Neuron (in vitro differentiated cells): ENCODE measurements around the gene CEP83.
"Not testable (repeated sequence)": the region's sequence is repeated elsewhere in the genome, so short reads cannot be mapped to it uniquely, and the experiment has no call there.

ENCODE experiments used
- H2AFZ ChIP-seq: one replicate; pipeline ENCODE4 v1.6.1; 2013; ENCODE audit warnings: low read depth, mild to moderate bottlenecking, inconsistent platforms, low read length, moderate library complexity
- H3K27me3 ChIP-seq: one replicate; pipeline ENCODE4 v1.6.1; 2013; ENCODE audit warnings: low read length; ENCODE audit not compliant: insufficient read depth
- H3K36me3 ChIP-seq: one replicate; pipeline ENCODE4 v1.6.1; 2013; ENCODE audit warnings: low read length; ENCODE audit not compliant: insufficient read depth
- H3K4me1 ChIP-seq: one replicate; pipeline ENCODE4 v1.6.1; 2013; ENCODE audit warnings: low read length; ENCODE audit not compliant: insufficient read depth
- H3K4me3 ChIP-seq: 2 replicates; pipeline ENCODE4 v1.5.1; 2013; ENCODE audit warnings: mild to moderate bottlenecking, low read length, moderate library complexity
- H3K9me3 ChIP-seq: one replicate; pipeline ENCODE4 v1.6.1; 2013; ENCODE audit warnings: low read length

CEP83 gene

DNA sequence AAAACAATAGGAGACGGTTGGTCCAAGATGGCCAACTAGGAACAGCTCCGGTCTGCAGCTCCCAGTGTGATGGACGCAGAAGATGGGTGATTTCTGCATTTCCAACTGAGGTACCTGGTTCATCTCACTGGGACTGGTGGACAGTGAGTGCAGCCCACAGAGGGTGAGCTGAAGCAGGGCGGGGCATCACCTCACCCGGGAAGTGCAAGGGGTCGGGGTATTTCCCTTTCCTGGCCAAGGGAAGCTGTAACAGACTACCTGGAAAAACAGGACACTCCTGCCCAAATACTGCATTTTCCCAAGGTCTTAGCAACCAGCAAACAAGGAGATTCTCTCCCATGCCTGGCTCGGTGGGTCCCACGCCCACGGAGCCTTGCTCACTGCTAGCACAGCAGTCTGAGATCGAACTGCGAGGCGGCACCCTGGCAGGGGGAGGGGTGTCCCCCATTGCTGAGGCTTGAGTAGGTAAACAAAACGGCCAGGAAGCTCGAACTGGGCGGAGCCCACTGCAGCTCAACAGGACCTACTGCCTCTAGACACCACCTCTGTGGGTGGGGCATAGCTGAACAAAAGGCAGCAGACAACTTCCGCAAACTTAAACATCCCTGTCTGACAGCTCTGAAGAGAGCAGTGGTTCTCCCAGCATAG is 70.1 kb downstream of the CEP83 start:
- not testable (repeated sequence) for H3K9me3 ChIP-seq, H3K4me3 ChIP-seq, H3K36me3 ChIP-seq, H3K27me3 ChIP-seq, H2AFZ ChIP-seq, H3K4me1 ChIP-seq

DNA sequence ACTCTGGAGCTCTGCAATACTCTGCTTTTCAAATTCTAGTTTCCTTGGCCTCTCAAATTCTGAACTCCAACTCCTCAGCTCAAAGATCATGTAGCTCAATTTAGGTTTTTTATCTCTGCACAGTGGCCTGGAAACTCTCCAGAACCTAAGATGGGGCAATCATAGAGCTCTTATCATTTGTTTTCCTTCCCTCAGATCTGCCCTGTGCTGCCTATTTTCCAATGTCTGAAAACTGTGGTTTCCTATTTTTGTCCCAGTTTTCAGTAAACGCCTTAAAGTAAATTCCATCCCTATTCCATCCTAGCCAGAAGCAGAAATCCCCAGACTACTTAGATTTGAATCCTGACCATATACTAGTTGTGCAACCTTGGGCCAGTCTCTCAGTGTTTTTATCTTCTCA is 73.2 kb downstream of the CEP83 start:
- Histone ChIP-seq H2AFZ (no peak overlapping the region), H3K4me3 (no peak overlapping the region), H3K4me1 (no peaks in the 10 kb centered on the region), H3K36me3 (peaks cover 7% of the 10 kb centered on the region), H3K9me3 (peaks cover 9% of the 10 kb centered on the region), H3K27me3 (no peaks in the 10 kb centered on the region)

DNA sequence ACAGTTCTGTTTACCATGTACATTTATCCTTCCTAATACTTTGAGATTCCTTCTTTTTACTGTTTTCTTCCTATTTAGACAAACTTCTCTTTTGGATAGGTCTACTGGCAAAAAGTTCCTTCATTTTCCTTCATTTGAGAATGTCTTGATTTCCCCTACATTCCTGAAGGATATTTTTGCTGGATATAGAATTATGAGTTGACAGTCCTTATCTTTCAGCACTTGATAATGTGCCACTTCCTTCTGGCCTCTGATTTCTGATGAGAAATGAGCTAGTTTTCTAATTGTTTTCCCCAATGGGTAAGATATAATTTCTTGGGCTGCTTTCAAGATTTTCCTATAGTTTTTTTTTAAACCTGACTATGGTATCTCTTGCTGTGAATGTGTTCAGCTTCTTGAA is 75.6 kb downstream of the CEP83 start:
- Histone ChIP-seq H3K36me3 (peaks cover 10% of the 10 kb centered on the region), H3K9me3 (peaks cover 9% of the 10 kb centered on the region), H2AFZ (no peak overlapping the region), H3K27me3 (no peaks in the 10 kb centered on the region), H3K4me1 (no peaks in the 10 kb centered on the region), H3K4me3 (no peak overlapping the region)

DNA sequence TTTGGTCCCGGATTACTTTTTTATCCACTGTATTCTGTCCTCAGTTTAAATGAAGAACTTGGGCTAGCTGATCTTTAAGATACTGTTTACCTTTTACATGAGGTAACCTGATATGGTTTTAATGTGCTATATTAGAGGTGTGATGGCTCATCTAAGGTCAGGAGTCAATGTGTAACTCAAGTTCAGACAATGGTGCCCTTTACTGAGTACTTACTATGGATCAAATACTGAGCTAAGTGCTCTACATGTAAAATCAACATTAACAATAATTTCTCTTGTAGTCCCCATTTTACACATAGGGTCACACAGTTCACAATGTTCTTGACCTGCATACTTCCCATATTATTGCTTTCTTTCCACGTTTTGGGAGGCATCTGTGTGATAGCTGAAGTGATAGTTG is 79.2 kb downstream of the CEP83 start:
- Histone ChIP-seq H3K9me3 (peaks cover 9% of the 10 kb centered on the region), H3K4me1 (no peaks in the 10 kb centered on the region), H2AFZ (no peak overlapping the region), H3K4me3 (no peak overlapping the region), H3K36me3 (peaks cover 17% of the 10 kb centered on the region), H3K27me3 (no peaks in the 10 kb centered on the region)

DNA sequence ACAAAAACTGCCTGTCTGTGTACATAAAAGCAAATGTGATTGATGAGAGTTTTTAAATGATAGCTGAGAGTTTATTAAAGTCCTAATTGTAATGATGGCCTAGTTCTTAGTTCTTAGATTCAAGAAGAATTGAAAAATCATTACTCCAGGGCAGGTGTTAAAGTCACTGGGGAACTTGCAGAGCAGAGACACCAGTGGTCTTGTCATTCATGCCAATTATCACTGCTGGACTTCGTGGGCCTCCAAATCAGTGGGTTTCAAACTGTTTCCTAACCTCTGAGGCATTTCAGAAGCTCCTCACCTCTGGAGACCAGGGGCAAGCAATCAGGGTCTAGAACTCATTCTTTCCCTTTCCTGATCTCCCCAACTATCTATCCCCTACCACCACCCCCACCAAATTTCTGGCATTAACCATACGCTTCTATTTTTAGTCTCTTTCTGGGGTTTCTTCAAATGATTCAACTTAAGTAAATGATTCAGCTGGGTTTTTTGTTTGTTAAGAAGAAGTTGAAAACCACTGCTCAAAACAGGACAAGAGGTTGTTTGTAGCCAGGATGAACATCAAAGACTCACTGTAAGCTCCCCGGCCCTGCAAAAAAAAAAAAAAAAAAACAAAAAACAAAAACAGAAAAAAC is 80.1 kb downstream of the CEP83 start:
- Histone ChIP-seq H3K4me1 (no peaks in the 10 kb centered on the region), H3K9me3 (peaks cover 2% of the 10 kb centered on the region), H3K36me3 (peaks cover 9% of the 10 kb centered on the region), H2AFZ (no peak overlapping the region), H3K4me3 (no peak overlapping the region), H3K27me3 (no peaks in the 10 kb centered on the region)

DNA sequence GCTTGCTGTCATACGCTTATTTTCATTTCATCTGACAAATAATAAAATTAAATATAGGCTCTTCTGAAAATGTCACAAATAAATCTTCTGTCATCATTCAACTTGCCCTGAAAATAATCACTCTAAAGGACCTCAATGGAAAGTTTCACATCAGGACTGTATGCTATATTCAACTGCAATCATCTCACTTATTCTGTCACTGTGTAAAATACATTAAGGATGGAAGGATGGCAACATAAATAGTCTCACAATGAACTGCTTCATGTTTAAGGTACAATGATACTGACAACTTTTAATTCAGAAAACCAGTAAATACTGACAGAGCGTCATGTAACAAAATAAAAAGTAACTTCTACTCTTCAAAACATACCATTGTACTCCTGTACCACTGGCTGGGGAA is 82.1 kb downstream of the CEP83 start:
- Histone ChIP-seq H3K9me3 (no peaks in the 10 kb centered on the region), H2AFZ (no peak overlapping the region), H3K27me3 (no peaks in the 10 kb centered on the region), H3K4me3 (no peak overlapping the region), H3K36me3 (peaks cover 9% of the 10 kb centered on the region), H3K4me1 (no peaks in the 10 kb centered on the region)

DNA sequence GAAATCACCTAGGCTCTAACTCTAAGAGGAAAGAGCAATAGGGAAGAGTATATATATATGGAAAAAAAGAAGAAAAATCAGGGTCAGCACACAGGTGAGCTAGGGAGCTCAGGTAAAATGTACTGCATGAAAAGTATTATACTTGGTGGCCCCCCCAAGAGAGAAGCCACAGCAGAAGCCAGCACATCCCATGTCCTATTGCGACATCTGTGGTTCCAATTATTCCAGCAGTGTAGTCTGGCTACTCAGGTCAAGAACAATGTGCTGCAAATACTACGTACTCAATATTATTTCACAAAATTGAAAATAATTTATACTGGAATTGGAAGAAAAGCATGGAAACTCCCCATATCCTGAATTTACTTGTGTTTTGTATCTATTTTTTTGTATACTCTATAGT is 85.5 kb downstream of the CEP83 start:
- Histone ChIP-seq H2AFZ (no peak overlapping the region), H3K4me3 (no peak overlapping the region), H3K9me3 (no peaks in the 10 kb centered on the region), H3K27me3 (no peaks in the 10 kb centered on the region), H3K36me3 (peaks cover 6% of the 10 kb centered on the region), H3K4me1 (no peaks in the 10 kb centered on the region)

DNA sequence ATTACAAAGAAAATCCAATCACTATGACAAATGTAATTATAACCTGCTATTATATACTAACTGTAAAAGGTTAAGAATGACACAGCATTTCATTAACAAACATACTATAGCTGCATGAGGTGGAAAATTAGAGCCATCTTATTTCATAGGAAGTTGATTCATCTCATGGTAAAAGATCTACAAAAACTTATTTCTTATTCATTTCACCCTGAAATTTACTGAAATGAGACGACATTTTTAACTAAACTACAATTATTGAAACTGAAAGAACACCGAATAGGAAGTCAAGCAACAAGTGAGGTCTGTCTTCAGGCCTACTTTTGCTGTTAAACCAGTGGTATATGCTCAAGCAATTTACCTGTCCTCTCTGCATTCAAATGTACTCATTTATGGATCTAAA is 87.2 kb downstream of the CEP83 start:
- H3K4me1 ChIP-seq: no peaks in the 10 kb centered on the region
- H3K36me3 ChIP-seq: peaks cover 6% of the 10 kb centered on the region
- H3K4me3 ChIP-seq: no peak overlapping the region
- no peaks in the 10 kb centered on the region for H3K9me3 ChIP-seq
- H3K27me3 ChIP-seq: no peaks in the 10 kb centered on the region
- no peak overlapping the region for H2AFZ ChIP-seq

DNA sequence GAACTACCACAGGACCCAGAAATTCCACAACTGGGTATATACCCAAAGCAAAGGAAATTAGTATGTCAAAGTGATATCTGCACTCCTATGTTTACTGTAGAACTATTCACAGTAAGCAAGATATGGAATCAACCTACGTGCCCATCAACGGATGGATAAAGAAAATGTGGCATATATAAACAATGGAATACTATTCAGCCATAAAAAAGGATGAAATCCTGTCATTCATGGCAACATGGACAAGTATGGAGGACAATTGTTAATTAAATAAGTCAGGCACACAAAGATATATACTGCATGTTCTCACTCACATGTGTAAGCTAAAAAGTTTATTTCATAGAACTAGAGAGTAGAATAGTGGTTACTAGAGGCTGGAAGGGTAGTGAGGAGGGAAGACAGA is 97.0 kb downstream of the CEP83 start:
- Histone ChIP-seq H3K36me3 (peaks cover 8% of the 10 kb centered on the region), H2AFZ (no peak overlapping the region), H3K4me3 (no peak overlapping the region), H3K9me3 (peaks cover 8% of the 10 kb centered on the region), H3K4me1 (no peaks in the 10 kb centered on the region), H3K27me3 (no peaks in the 10 kb centered on the region)

DNA sequence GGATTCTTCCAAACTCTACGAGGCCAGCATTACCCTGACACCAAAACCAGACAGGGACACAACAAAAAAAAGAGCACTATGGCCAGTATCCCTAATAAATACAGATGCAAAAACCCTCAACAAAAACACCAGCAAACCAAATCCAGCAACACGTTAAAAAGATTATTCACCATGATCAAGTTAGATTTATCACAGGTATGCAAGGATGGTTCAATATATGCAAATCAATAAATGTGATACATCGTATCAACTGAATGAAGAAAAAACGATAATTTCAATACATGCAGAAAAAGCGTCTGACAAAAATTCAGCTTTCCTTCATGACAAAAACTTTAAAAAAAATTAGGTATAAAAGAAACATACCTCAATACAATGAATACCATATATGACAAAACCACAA is 99.9 kb downstream of the CEP83 start:
- H3K27me3 ChIP-seq: no peaks in the 10 kb centered on the region
- H3K4me1 ChIP-seq: no peaks in the 10 kb centered on the region
- H2AFZ ChIP-seq: no peak overlapping the region
- H3K9me3 ChIP-seq: peaks cover 8% of the 10 kb centered on the region
- peaks cover 4% of the 10 kb centered on the region for H3K36me3 ChIP-seq
- no peak overlapping the region for H3K4me3 ChIP-seq

DNA sequence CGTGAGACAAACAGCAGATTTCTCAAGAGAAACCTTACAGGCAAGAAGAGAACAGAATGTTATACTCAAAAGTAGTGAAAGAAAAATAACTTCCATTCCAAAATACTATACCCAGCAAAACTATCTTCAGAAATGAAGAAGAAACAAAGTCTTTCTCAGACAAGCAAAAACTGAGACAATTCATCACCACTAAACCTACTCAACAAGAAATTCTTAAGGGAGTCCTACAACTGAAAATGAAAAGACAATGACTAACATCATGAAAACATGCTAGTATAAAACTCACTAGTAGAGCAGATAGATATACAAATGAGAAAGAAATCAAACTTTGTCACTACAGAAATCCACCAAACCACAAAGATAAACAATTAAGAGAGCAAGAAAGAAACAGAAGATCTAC is 106.5 kb downstream of the CEP83 start:
- Histone ChIP-seq H2AFZ (no peak overlapping the region), H3K27me3 (no peaks in the 10 kb centered on the region), H3K4me3 (no peak overlapping the region), H3K9me3 (peaks cover 25% of the 10 kb centered on the region), H3K36me3 (peaks cover 2% of the 10 kb centered on the region), H3K4me1 (no peaks in the 10 kb centered on the region)

DNA sequence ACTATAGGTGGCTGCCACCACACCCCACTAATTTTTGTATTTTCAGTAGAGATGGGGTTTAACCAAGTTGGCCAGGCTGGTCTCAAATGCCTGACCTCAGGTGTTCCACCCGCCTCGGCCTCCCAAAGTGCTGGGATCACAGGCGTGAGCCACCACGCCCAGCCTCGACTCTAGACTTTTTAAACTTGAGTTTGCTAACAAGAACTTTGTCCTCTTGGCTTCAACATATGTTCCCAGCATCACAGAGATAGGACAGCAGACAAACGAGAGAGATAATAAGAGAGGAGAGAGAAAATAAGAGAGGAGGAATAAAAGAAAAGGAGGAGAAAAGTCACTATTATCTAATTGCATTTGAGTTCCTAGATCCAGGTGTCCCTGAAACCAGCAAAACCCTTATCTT is 119.1 kb downstream of the CEP83 start:
- Histone ChIP-seq H3K4me1 (peaks cover 7% of the 10 kb centered on the region), H3K27me3 (no peaks in the 10 kb centered on the region), H3K9me3 (peaks cover 7% of the 10 kb centered on the region), H3K4me3 (no peak overlapping the region), H2AFZ (no peak overlapping the region), H3K36me3 (peaks cover 8% of the 10 kb centered on the region)

DNA sequence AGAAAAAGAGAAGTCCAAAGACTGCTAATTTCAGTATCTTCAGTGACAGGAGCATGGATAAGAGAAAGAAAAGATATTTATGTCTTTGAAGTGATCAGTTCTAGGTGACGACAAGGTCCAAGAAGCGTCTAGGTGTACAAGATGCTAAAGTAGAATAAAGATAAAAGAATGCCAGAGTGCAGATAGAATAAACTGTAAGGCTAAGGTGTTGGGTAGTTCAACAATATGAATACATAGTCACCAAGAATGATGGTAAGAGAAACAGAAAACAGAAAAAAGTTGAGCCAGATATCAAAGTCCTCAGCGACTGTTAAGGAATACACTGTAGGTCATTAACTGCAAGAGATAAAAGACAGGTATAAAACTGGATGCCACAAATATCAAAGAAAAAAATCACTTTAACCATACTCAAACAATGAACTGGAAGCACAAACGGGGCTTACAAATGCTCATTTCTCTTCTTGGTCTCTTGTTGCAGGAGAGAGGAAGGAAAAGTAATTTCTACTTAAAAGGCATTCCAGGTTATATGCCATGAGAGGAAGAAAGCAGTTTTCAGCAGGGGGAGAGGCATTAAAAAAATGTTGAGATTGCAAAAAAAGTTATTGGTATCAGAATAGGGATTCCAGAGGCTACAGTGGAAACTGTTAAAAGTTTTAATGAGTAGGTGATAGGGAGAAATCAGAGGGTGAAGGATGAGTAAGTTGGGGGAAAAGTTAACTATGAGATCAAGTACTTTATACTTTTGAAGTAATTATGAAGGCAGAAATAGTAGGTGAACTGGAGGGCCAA is 121.5 kb downstream of the CEP83 start:
- no peak overlapping the region for H3K4me3 ChIP-seq

More for the DNA sequence above, 121.5 kb downstream of the CEP83 start:
- no peak overlapping the region for H2AFZ ChIP-seq
- H3K9me3 ChIP-seq: peaks cover 2% of the 10 kb centered on the region
- peaks cover 7% of the 10 kb centered on the region for H3K4me1 ChIP-seq
- H3K36me3 ChIP-seq: peaks cover 2% of the 10 kb centered on the region
- no peaks in the 10 kb centered on the region for H3K27me3 ChIP-seq
